HEK293T (cell line): ENCODE results near the gene MED27.
"Not testable (repeated sequence)": the region's sequence is repeated elsewhere in the genome, so short reads cannot be mapped to it uniquely, and the experiment has no call there.

ENCODE experiments used
- CTCF ChIA-PET: fragments of 350-600 bp; formaldehyde crosslinking; extraction: SDS; loops from one replicate; lab custom pipeline; 2021; ENCODE audit warnings: antibody characterized with exemption, inconsistent platforms; lab: Yijun Ruan, JAX
- POLR2A ChIA-PET: fragments of 350-600 bp; formaldehyde crosslinking; extraction: SDS; loops from one replicate; lab custom pipeline; 2020; ENCODE audit warnings: antibody characterized with exemption, inconsistent platforms; lab: Yijun Ruan, JAX
- DNase-seq: peaks from one replicate; pipeline ENCODE4 v3.0.0; 2012; ENCODE audit warnings: mixed read lengths; ENCODE audit errors: extremely low spot score
- ARNT ChIP-seq: fragments of 450-650 bp; IDR thresholded peaks from 2 replicates; pipeline ENCODE4 v1.6.1; 2017; ENCODE audit warnings: mild to moderate bottlenecking
- BHLHE40 ChIP-seq: fragments of 450-650 bp; IDR thresholded peaks from 2 replicates; pipeline ENCODE4 v1.6.1; 2016; ENCODE audit warnings: mild to moderate bottlenecking, moderate library complexity, borderline replicate concordance
- CTBP1 ChIP-seq: fragments of 450-650 bp; IDR thresholded peaks from 2 replicates; pipeline ENCODE4 v1.6.1; 2016; ENCODE audit warnings: borderline replicate concordance
- ELF4 ChIP-seq: fragments of 450-650 bp; IDR thresholded peaks from 2 replicates; pipeline ENCODE4 v1.6.1; 2017; ENCODE audit warnings: antibody characterized with exemption
- FOXA1 ChIP-seq: fragments of 450-650 bp; IDR thresholded peaks from 2 replicates; pipeline ENCODE4 v1.6.1; 2016; ENCODE audit warnings: mild to moderate bottlenecking
- FOXK2 ChIP-seq: fragments of 450-650 bp; IDR thresholded peaks from 2 replicates; pipeline ENCODE4 v1.6.1; 2016; ENCODE audit warnings: mild to moderate bottlenecking
- FOXM1 ChIP-seq: fragments of 450-650 bp; IDR thresholded peaks from 2 replicates; pipeline ENCODE4 v1.6.1; 2017; ENCODE audit warnings: mild to moderate bottlenecking, borderline replicate concordance
- HDGF ChIP-seq: fragments of 450-650 bp; IDR thresholded peaks from 2 replicates; pipeline ENCODE4 v1.6.1; 2017; ENCODE audit warnings: antibody characterized with exemption, borderline replicate concordance
- L3MBTL2 ChIP-seq: fragments of 450-650 bp; conservative IDR thresholded peaks from 2 replicates; pipeline ENCODE4 v1.6.1; 2016; ENCODE audit warnings: mild to moderate bottlenecking
- LEF1 ChIP-seq: fragments of 450-650 bp; IDR thresholded peaks from 2 replicates; pipeline ENCODE4 v1.6.1; 2017; ENCODE audit warnings: mild to moderate bottlenecking, borderline replicate concordance
- NFRKB ChIP-seq: fragments of 450-650 bp; IDR thresholded peaks from 2 replicates; pipeline ENCODE4 v1.6.1; 2016; ENCODE audit warnings: mild to moderate bottlenecking, moderate library complexity
- SP1 ChIP-seq: fragments of 450-650 bp; IDR thresholded peaks from 2 replicates; pipeline ENCODE4 v1.6.1; 2017
- SUZ12 ChIP-seq: fragments of 450-650 bp; IDR thresholded peaks from 2 replicates; pipeline ENCODE4 v1.6.1; 2016; ENCODE audit warnings: mild to moderate bottlenecking
- TARDBP ChIP-seq: fragments of 450-650 bp; IDR thresholded peaks from 2 replicates; pipeline ENCODE4 v1.6.1; 2016
- ZNF384 ChIP-seq: fragments of 450-650 bp; IDR thresholded peaks from 2 replicates; pipeline ENCODE4 v1.6.1; 2016
- TF ChIP-seq, protein P1 (sequence below): fragments of 450-650 bp; IDR thresholded peaks from 2 replicates; pipeline ENCODE4 v1.6.1; 2016

The MED27 gene

GRCh38 chr9:131927091-131927490 is 152.6 kb downstream of the MED27 start:
- no peak for TF ChIP-seq ZNF384
- TF ChIP-seq BHLHE40 = no peak
- no peak for TF ChIP-seq ELF4
- no peak for TF ChIP-seq ARNT
- no peak for DNase-seq
- POLR2A ChIA-PET = no interaction called here
- CTCF ChIA-PET = no interaction called here

DNA sequence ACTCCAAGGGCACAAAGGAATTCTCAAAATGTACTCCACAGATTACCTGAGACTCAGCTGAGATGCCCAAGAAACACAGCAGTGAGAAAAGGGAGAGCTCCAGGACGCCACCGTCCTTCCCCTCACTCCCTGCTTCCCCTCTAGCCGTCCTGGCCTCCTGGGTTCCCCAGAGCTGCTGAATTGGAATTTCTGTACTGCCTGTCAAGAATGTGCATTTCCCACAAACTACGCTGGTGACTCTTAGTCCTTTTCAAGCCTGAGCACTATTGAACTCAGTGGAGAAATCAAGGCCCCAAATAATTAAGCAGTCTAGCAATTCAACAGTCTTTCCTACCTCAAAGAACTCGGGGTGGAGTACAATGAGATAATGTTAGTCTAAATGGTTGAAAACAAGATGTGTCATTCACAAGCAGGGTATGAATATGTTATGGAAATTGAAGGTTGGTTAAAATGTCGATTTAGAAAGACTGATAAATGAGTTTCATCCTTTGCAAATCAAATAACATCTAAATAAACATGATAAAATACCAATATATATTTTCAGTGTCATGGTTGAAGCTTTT is 153.2 kb downstream of the MED27 start:
- ChIA-PET POLR2A (no interaction called here), CTCF (no interaction called here)
- DNase-seq = no peak
- TF ChIP-seq SP1 (no peak), FOXA1 (no peak), ELF4 (no peak), ZNF384 (no peak), TARDBP (no peak), HDGF (no peak), CTBP1 (no peak), NFRKB (no peak)
- TF ChIP-seq, protein P1, sequence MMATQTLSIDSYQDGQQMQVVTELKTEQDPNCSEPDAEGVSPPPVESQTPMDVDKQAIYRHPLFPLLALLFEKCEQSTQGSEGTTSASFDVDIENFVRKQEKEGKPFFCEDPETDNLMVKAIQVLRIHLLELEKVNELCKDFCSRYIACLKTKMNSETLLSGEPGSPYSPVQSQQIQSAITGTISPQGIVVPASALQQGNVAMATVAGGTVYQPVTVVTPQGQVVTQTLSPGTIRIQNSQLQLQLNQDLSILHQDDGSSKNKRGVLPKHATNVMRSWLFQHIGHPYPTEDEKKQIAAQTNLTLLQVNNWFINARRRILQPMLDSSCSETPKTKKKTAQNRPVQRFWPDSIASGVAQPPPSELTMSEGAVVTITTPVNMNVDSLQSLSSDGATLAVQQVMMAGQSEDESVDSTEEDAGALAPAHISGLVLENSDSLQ = no peak

GRCh38 chr9:131925677-131926177 is 153.9 kb downstream of the MED27 start:
- ChIA-PET POLR2A (no interaction called here), CTCF (no interaction called here)
- DNase-seq = no peak
- TF ChIP-seq ARNT (no peak), SP1 (no peak), CTBP1 (no peak), FOXM1 (no peak), BHLHE40 (no peak), L3MBTL2 (no peak), ELF4 (no peak), NFRKB (no peak), HDGF (no peak), SUZ12 (no peak), LEF1 (no peak), FOXK2 (no peak), ZNF384 (no peak), TARDBP (no peak), FOXA1 (no peak)
- TF ChIP-seq, protein P1 = no peak

- POLR2A ChIA-PET = no interaction called here
- TF ChIP-seq HDGF (no peak), TARDBP (no peak), SP1 (no peak), ARNT (no peak), ZNF384 (no peak), FOXA1 (no peak), FOXM1 (no peak), BHLHE40 (no peak), LEF1 (no peak), FOXK2 (no peak), L3MBTL2 (no peak), SUZ12 (no peak), ELF4 (no peak), CTBP1 (no peak), NFRKB (no peak)
- TF ChIP-seq, protein P1 = no peak
- CTCF ChIA-PET = no interaction called here
- no peak for DNase-seq
These were observed 155.9 kb downstream of the MED27 start for GRCh38 chr9:131923766-131924165.

GRCh38 chr9:131923132-131923671 is 156.5 kb downstream of the MED27 start:
- ChIA-PET CTCF (no interaction called here), POLR2A (no interaction called here)
- no peak for DNase-seq
- TF ChIP-seq FOXA1 (no peak), FOXM1 (no peak)

DNA sequence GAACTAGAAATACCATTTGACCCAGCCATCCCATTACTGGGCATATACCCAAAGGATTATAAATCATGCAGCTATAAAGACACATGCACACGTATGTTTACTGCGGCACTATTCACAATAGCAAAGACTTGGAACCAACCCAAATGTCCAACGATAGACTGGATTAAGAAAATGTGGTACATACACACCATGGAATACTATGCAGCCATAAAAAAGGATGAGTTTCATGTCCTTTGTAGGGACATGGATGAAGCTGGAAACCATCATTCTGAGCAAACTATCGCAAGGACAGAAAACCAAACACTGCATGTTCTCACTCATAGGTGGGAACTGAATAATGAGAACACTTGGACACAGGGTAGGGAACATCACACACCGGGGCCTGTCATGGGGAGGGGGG is 158.0 kb downstream of the MED27 start:
- DNase-seq, CTCF ChIA-PET, POLR2A ChIA-PET: not testable (repeated sequence)

DNA sequence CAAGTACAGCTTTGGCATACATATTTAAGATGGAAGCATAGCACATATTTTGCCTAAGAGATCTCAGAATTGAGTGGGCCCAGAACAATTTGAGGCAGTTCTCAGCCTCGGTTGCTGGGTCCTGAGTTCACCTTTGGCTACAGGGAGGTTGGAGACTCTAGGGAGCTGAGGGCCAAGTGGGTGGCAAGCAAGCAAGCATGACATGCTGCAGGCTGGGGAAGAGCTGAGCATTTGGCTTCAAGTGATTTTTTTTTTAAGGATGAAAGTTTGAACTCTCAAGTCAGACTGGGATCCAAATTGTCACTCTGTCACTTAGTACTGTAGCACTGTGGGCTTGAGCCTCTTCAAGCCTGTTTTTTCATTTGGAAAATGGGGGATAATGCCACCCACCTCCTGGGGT is 160.5 kb downstream of the MED27 start:
- POLR2A ChIA-PET = no interaction called here
- DNase-seq = no peak
- TF ChIP-seq FOXK2 (no peak), CTBP1 (no peak), TARDBP (no peak), SUZ12 (no peak), FOXA1 (no peak), BHLHE40 (no peak), SP1 (no peak), HDGF (no peak), ELF4 (no peak), ARNT (no peak), L3MBTL2 (no peak), ZNF384 (no peak), NFRKB (no peak), LEF1 (no peak), FOXM1 (no peak)
- TF ChIP-seq, protein P1 = no peak
- CTCF ChIA-PET = no interaction called here
